GM19023 (cell line): ENCODE measurements around the gene BTD.

Source experiments
- ATAC-seq: cut with Tn5 transposase; IDR thresholded peaks from one replicate; pipeline ENCODE4 v1.9.1; 2021; ENCODE audit warnings: mild to moderate bottlenecking, moderate library complexity; ENCODE audit not compliant: unreplicated experiment

BTD gene

GRCh38 chr3:15635121-15635661, 33.6 kb downstream of the BTD start:
- ATAC-seq: no peak

DNA sequence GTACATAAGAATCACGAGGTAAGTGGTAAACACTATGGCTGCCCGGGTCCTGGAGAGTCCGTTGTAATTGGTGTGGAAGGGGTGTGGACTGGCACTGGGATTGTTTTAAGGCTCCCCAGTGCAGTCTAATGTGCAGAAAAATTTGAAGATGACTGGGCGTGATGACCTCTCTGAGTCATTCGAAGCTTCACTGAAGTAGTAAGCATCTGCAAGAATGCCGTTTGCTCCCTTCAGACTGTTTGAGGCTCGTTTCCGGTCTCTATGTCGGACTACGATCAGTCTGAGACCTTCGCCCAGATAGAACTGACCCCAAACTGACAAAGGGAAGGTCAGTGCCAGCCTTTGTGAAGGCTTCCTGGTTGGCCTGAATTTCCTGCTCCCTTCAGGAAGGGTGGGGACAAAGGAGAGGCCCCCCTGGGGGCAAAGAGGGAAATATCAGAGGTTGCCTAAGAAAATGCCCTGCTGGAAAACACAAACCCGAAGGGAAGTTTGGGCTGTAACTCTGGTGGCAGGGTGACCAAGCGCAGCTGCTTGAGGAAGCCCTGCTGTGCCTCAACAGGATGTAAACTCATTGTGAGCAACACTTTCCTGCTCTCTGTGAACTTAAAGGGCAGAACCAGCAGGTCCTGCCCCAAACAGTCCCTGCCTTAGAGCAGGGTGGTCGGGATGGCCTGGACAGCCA, 34.6 kb downstream of the BTD start:
- ATAC-seq: peak; percentile 55

GRCh38 chr3:15637131-15637951, 35.8 kb downstream of the BTD start:
- no peak for ATAC-seq

DNA sequence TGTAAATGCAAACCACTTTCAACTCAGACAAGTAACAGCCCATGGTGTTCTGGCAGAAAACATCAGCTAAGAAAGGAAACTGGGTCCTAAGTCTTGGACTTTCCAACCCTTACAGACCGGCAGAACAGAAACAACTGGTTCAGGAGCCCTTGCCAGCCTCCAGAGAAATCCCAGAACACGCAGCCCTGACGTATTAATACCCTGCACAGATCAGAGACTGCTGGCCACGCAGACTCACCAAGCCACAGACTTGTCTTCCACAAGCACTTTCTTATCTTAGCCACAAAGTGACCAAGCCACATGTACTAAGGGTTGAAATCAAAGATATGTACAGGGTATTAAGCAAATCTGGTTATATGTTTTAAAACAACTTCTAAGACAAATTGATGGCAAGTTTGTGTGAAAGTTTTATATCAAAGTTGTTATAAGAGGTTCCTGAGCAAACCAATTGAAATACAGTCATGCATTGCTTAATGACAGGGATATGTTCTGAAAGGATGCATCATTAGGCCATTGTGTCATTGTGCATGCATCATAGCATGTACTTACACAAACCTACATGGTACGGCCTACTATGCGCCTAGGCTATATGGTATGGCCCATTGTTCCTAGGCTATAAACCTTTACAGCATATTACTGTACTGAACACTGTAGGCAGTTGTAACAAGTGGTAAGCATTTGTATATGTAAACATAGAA, 36.8 kb downstream of the BTD start:
- ATAC-seq: no peak

DNA sequence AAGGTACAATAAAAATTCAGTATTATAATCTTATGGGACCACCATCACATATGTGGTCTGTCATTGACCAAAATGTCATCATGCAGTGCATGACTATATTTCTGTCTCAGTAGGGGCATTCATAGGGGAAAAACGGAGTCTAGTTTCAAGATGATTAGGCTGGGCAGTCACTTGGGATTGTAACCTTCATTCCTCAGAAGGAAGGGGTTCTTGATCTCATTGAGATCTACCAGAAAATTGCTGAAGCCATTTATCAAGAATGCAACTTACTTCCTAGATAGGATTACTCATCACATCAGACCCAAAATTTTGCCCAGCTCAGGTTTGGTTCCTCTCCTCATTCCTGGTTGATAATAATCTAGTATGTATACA, 37.3 kb downstream of the BTD start:
- no peak for ATAC-seq

DNA sequence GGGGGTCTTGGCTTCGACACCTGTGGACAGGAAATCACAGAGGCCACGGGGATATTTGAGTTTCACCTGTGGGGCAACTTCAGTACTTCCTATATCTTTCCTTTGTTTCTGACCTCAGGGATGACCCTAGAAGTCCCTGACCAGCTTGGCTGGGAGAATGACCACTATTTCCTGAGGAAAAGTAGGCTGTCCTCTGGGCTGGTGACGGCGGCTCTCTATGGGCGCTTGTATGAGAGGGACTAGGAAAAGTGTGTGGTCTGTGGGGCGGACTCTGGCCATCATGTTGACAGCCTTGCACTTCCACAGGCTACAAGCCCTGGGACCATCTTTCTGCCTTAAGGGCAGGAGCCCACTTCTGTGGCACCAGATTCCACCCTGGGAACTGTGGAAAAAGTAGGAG, 43.7 kb downstream of the BTD start:
- no peak for ATAC-seq

- ATAC-seq: no peak
Measured at GRCh38 chr3:15645740-15646501, 44.4 kb downstream of the BTD start.

DNA sequence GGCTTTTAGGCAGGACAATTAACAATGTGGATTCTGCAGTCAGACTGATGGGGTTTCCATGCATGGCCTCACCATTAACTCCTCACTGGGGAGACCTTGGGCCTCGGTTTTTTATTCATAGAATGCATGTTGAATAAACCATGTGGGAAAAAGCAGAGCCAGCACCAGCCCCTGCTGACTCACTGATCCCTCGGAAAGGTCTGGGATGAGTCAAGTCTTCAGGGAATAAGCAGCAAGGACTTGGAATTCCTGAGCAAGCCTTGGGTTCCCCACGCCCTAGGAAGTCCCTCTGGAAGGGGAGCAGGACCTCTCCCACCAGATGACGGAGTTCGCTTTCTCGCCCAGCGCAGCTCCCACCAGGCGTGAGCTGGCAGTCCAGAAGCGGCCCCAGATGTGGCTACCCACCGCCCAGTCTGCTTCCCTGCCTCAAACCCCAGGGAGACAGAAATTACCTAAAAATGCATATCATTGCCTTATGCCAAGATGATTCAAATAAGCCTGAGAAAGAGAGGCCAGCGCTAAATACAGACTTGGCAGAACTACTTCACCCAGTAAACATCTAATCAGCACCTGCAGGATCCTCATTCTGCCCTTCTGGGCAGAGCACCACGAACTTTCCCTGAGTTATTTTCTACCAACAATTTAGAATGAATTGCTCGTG, 45.4 kb downstream of the BTD start:
- no peak for ATAC-seq

GRCh38 chr3:15647611-15648167, 46.1 kb downstream of the BTD start:
- ATAC-seq: peak; percentile 86

DNA sequence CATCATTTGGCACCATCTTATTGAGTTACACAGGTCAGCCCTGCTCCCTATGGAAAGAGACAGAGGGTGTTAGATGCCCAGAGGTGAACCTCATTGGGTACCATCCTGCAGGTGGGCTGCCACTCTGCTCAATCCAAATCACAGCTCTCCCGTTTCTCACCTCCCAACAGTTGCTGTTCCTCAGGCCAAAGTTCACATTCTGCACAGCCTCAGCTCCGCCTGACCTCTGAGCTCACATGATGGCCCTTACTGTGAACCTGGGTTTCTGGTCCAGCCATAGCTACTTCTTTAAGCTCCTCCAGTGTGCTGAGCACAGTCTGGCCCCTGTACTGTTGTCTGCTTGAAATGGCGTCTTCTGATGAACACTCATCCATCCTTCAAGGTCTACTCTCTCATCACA, 47.8 kb downstream of the BTD start:
- ATAC-seq: no peak

DNA sequence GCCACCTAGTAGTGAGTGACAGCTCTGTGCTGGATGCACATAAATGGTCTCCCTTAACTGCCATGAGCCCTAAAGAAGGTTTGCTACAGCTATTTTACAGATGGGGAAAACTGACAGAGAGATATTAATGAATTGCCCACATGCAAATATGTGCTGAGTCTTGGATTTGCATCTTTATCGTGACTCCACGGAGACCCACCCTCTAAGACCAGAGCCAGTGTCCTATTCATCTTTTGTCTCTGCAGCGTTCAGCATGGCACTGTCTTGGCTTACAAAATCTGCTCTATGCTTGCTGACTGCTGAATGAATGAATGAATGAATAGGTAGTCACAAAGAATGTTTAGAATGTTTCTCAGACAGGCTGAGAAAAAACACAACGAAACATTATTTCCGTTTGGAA, 48.3 kb downstream of the BTD start:
- ATAC-seq: no peak

DNA sequence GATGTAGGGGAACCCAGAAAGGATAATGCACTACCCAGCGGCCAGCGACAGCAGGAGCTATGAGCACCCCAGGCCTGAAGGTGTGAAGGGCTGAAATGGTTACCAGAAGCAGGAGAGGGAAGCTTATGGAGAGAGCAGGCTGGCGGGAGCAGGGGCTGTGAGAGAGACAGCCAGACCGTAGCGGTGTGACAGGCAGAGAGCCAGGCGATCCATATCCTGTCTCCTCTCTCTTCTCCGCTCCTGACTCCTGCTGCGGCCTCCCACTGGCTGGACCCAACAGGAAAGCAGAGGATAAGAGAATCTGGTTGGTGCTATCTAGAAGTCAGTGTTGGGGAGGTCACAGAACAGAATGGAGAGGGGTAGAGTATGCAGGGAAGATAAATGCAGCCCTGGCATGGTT, 49.9 kb downstream of the BTD start:
- no peak for ATAC-seq

- no peak for ATAC-seq
Measured at GRCh38 chr3:15653321-15653720, 51.8 kb downstream of the BTD start.

DNA sequence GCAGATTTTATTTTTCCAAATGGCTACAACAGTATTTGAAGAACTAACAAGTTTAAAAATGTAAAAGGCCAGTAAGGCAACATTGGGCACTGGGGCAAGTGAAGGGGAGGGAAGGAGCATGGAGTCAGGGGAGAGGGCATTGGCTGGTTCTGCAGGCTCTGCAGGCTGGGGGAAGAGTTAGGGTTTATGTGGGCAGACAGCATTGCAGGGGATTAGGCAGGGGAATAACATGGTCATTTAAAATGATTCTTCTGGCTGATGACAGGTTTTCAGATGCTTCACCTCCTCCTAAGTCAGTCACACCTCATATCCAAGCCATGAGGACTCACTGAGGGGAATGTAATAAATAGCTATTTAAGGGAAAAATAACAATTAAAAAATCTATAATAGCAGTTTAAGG, 52.6 kb downstream of the BTD start:
- no peak for ATAC-seq

- no peak for ATAC-seq
Measured at GRCh38 chr3:15654891-15655290, 53.3 kb downstream of the BTD start.

DNA sequence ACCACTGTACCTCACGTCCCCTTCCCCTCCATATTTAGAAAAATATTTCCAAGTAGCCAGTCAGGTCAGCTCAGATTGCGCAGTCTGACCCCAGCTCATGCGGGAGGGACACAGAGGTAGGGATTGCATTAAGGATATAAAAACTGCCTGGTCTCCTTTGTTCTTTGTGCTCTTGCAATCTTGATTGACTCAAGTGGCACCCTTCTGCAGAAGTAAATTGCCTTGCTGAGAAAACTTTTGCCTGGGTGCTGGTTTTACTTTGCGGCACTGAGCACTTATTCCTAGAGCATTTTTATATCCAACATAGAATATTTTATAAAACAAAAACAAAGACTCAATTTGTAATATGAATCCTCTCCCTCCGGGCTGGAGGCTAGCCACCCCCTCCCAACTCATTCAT, 54.8 kb downstream of the BTD start:
- ATAC-seq: no peak

DNA sequence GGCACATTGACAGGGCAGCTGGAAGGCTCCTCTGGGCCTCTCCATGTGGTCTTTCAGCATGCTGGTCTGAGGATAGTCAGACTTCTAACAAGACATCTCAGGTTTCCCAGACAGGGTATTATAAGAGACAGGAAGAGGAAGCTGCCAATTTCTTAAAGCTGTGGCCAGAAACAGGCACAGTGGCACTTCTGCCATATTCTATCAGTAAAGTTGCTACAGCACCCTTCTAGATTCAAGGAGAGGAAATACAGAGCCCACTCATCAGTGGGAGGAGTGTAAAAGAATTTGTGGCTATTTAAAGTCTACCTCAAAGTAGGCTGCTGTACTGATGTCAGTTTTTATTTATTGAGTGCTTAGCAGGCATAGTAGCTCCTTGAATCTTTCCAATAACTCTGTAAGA, 55.5 kb downstream of the BTD start:
- ATAC-seq: no peak

DNA sequence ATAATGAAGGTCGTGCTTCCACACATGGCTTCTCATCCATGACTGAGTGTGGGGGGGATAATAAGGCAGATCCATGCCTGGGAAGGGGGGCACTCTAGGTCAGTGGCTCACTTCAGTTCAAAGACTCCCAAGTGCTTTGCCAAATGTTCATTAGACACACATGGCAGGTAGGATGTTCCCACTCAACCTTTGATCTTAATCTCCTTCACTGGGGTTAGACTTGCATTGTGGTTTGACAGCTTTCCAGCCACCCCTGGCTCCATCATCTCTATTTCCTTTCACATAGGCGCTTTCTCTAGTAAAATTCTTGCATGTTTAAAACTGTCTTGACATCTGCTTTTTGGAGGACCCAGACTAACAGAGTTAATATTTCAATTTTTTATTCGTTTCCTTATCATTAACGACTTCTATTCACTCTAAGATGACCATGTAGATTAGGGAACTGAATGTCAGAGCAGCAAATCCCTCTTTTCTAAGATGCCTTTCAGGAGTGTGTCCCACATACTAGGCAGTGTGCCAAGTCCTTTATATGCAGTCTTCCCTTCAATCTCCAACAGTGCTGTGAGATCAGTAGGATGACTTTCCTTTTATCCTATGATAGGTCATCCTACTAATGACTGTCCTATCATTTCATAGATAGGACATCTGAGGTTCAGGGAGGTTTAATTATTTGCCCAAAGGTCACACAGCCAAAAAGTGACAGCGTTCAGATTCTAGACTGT, 57.9 kb downstream of the BTD start:
- ATAC-seq: no peak
